Measurements from ENCODE around the gene TRA2A.

GRCh38 chr7:23558303-23558702 lies 26.5 kb upstream of the TRA2A start:
- TF ChIP-seq POLR2AphosphoS5 (IDR thresholded peaks at IDR 0.05): no peak
- TF ChIP-seq, protein P1, sequence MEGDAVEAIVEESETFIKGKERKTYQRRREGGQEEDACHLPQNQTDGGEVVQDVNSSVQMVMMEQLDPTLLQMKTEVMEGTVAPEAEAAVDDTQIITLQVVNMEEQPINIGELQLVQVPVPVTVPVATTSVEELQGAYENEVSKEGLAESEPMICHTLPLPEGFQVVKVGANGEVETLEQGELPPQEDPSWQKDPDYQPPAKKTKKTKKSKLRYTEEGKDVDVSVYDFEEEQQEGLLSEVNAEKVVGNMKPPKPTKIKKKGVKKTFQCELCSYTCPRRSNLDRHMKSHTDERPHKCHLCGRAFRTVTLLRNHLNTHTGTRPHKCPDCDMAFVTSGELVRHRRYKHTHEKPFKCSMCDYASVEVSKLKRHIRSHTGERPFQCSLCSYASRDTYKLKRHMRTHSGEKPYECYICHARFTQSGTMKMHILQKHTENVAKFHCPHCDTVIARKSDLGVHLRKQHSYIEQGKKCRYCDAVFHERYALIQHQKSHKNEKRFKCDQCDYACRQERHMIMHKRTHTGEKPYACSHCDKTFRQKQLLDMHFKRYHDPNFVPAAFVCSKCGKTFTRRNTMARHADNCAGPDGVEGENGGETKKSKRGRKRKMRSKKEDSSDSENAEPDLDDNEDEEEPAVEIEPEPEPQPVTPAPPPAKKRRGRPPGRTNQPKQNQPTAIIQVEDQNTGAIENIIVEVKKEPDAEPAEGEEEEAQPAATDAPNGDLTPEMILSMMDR (IDR thresholded peaks at IDR 0.05): no peak
